A549 (cell line): Measurements from ENCODE around the gene LAMTOR4.

ENCODE experiments used
- BHLHE40 ChIP-seq: IDR thresholded peaks from 2 replicates; pipeline ENCODE4 v1.6.1; 2012; ENCODE audit warnings: low read depth, low read length, inconsistent platforms
- CHD2 ChIP-seq: fragments of 150-350 bp; IDR thresholded peaks from 2 replicates; pipeline ENCODE4 v1.6.1; 2014; ENCODE audit warnings: low read length; ENCODE audit not compliant: partially characterized antibody
- ESRRA ChIP-seq: fragments of 150-350 bp; IDR thresholded peaks from 2 replicates; pipeline ENCODE4 v1.6.1; 2014; ENCODE audit warnings: mild to moderate bottlenecking, low read length, borderline replicate concordance
- HOXB5 ChIP-seq: fragments of 250-450 bp; sonication (Bioruptor Pico); IDR thresholded peaks from 2 replicates; pipeline ENCODE4 v1.5.0; 2020; ENCODE audit warnings: mild to moderate bottlenecking, moderate library complexity
- PBX3 ChIP-seq: IDR thresholded peaks from 2 replicates; pipeline ENCODE4 v1.6.1; 2012
- POLR2A ChIP-seq: IDR thresholded peaks from 2 replicates; pipeline ENCODE4 v1.6.1; 2012; ENCODE audit warnings: mild to moderate bottlenecking, low read length
- POLR2AphosphoS2 ChIP-seq: conservative IDR thresholded peaks from 2 replicates; pipeline ENCODE4 v1.6.1; 2012; ENCODE audit warnings: low read length, improper control_type of control experiment, inconsistent platforms
- RFX5 ChIP-seq: fragments of 450-650 bp; IDR thresholded peaks from 2 replicates; pipeline ENCODE4 v1.7.1; 2014; ENCODE audit warnings: antibody characterized with exemption, mild to moderate bottlenecking, moderate library complexity
- SMC3 ChIP-seq: fragments of >200 bp; sonication (Bioruptor Twin); formaldehyde crosslinking; IDR thresholded peaks from 3 replicates; pipeline ENCODE4 v1.6.1; 2018; ENCODE audit warnings: inconsistent platforms
- TF ChIP-seq, protein P1 (sequence below): fragments of >200 bp; sonication (Bioruptor Twin); formaldehyde crosslinking; IDR thresholded peaks from 3 replicates; pipeline ENCODE4 v1.5.1; 2016

GRCh38 chr7:100128637-100128963 lies 20.1 kb upstream of the LAMTOR4 start:
- TF ChIP-seq, protein P1, sequence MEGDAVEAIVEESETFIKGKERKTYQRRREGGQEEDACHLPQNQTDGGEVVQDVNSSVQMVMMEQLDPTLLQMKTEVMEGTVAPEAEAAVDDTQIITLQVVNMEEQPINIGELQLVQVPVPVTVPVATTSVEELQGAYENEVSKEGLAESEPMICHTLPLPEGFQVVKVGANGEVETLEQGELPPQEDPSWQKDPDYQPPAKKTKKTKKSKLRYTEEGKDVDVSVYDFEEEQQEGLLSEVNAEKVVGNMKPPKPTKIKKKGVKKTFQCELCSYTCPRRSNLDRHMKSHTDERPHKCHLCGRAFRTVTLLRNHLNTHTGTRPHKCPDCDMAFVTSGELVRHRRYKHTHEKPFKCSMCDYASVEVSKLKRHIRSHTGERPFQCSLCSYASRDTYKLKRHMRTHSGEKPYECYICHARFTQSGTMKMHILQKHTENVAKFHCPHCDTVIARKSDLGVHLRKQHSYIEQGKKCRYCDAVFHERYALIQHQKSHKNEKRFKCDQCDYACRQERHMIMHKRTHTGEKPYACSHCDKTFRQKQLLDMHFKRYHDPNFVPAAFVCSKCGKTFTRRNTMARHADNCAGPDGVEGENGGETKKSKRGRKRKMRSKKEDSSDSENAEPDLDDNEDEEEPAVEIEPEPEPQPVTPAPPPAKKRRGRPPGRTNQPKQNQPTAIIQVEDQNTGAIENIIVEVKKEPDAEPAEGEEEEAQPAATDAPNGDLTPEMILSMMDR, result no peak
- TF ChIP-seq HOXB5 (CRISPR knock-in tag), result no peak
- TF ChIP-seq CHD2, result no peak
- no peak for TF ChIP-seq POLR2AphosphoS2
- no peak for TF ChIP-seq RFX5
- no peak for TF ChIP-seq BHLHE40
- no peak for TF ChIP-seq SMC3
- no peak for TF ChIP-seq POLR2A
- TF ChIP-seq ESRRA, result no peak
- TF ChIP-seq PBX3, result no peak
